Chondrocyte (in vitro differentiated cells): Measurements from ENCODE around the gene CTNND2. TPM values are rescaled to one million over a fixed set of nuclear protein-coding genes. Genes with fewer than 3 reads are reported as not detected.

ENCODE experiments used
- DNase-seq: peaks from one replicate; pipeline ENCODE4 v3.0.0; 2021; ENCODE audit warnings: mixed read lengths, low spot score
- H3K27ac Mint-ChIP-seq: one replicate; pipeline ENCODE4 v1.8.0; 2021; ENCODE audit warnings: mild to moderate bottlenecking, moderate library complexity, mixed read lengths; ENCODE audit not compliant: unreplicated experiment
- H3K27me3 Mint-ChIP-seq: 2 replicates; pipeline ENCODE4 v1.8.0; 2021; ENCODE audit warnings: low read depth, mixed read lengths
- H3K36me3 Mint-ChIP-seq: 2 replicates; pipeline ENCODE4 v1.8.0; 2021; ENCODE audit warnings: low read depth, mixed read lengths
- H3K4me1 Mint-ChIP-seq: 2 replicates; pipeline ENCODE4 v1.8.0; 2021; ENCODE audit warnings: low read depth, mild to moderate bottlenecking, mixed read lengths
- H3K4me3 Mint-ChIP-seq: one replicate; pipeline ENCODE4 v1.8.0; 2021; ENCODE audit warnings: mild to moderate bottlenecking, moderate library complexity, mixed read lengths; ENCODE audit not compliant: unreplicated experiment
- H3K9me3 Mint-ChIP-seq: 2 replicates; pipeline ENCODE4 v1.8.0; 2021; ENCODE audit warnings: low read depth, mixed read lengths
- total RNA-seq: library from RNA; stranded (reverse); gene quantifications from 3 replicates; pipeline ENCODE4 v1.2.1, GENCODE V29; 2021
- TF ChIP-seq, protein P1 (sequence below): fragments of 200-600 bp; sonication (generic); IDR thresholded peaks from 2 replicates; pipeline ENCODE4 v1.5.0; 2021; ENCODE audit warnings: antibody characterized with exemption, mild to moderate bottlenecking, moderate library complexity

Gene CTNND2
- total RNA-seq, 1 donor from 2014 or later, result 2.1 TPM

- H3K27ac Mint-ChIP-seq, result no peak overlapping the region
- H3K36me3 Mint-ChIP-seq, result peaks cover 2% of the 10 kb centered on the region
- no peaks in the 10 kb centered on the region for H3K4me1 Mint-ChIP-seq
- TF ChIP-seq, protein P1, sequence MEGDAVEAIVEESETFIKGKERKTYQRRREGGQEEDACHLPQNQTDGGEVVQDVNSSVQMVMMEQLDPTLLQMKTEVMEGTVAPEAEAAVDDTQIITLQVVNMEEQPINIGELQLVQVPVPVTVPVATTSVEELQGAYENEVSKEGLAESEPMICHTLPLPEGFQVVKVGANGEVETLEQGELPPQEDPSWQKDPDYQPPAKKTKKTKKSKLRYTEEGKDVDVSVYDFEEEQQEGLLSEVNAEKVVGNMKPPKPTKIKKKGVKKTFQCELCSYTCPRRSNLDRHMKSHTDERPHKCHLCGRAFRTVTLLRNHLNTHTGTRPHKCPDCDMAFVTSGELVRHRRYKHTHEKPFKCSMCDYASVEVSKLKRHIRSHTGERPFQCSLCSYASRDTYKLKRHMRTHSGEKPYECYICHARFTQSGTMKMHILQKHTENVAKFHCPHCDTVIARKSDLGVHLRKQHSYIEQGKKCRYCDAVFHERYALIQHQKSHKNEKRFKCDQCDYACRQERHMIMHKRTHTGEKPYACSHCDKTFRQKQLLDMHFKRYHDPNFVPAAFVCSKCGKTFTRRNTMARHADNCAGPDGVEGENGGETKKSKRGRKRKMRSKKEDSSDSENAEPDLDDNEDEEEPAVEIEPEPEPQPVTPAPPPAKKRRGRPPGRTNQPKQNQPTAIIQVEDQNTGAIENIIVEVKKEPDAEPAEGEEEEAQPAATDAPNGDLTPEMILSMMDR, result no peak
- peaks cover 13% of the 10 kb centered on the region for H3K9me3 Mint-ChIP-seq
- no peak for DNase-seq
- H3K4me3 Mint-ChIP-seq, result no peak overlapping the region
- H3K27me3 Mint-ChIP-seq, result peaks cover 13% of the 10 kb centered on the region
Measured at GRCh38 chr5:11277323-11277722, 626.9 kb downstream of the CTNND2 start.

DNA sequence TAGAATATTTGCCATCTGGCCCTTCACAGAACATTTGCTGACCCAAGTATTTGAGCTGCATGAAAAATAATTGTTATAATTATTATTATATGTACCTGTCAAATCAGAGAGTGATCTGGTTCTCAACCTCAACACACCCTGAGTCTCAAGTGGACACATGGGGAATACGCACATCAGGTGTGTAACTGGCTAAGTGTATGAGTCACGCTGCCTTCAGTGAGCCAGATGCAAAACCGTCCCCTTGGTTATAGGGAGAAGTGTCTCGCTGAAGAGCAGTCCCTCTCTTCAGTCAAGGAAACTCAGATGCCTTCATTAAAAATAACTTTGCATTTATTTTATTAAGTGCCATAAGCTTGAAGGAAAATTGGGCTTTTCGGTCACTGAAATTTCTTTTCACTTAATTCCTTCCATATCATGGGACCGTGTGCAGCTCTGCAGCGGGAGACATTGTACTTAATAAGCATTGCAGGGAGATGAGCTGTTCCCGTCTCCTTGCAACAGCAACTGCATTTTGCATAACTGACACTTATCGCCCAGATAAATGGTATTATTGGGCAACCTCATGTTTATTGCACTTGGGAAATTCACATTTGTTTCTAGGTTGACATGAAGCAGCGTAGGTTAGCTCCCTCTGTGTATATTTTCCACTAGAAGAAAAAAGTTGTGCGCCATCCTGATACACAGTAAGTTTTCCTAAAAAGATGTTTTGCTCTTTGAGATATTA is 630.9 kb downstream of the CTNND2 start:
- TF ChIP-seq, protein P1, result no peak
- Mint-ChIP-seq H3K27me3 (peaks cover 22% of the 10 kb centered on the region), H3K27ac (no peak overlapping the region), H3K4me3 (no peak overlapping the region), H3K9me3 (peaks cover 4% of the 10 kb centered on the region), H3K36me3 (no peaks in the 10 kb centered on the region), H3K4me1 (no peaks in the 10 kb centered on the region)
- DNase-seq, result no peak

- H3K4me3 Mint-ChIP-seq, result no peak overlapping the region
- H3K9me3 Mint-ChIP-seq, result no peaks in the 10 kb centered on the region
- TF ChIP-seq, protein P1, result no peak
- no peaks in the 10 kb centered on the region for H3K4me1 Mint-ChIP-seq
- DNase-seq, result no peak
- H3K27ac Mint-ChIP-seq, result no peak overlapping the region
- H3K27me3 Mint-ChIP-seq, result peaks cover 27% of the 10 kb centered on the region
- no peaks in the 10 kb centered on the region for H3K36me3 Mint-ChIP-seq
Measured at GRCh38 chr5:11269515-11269914, 634.7 kb downstream of the CTNND2 start.

DNA sequence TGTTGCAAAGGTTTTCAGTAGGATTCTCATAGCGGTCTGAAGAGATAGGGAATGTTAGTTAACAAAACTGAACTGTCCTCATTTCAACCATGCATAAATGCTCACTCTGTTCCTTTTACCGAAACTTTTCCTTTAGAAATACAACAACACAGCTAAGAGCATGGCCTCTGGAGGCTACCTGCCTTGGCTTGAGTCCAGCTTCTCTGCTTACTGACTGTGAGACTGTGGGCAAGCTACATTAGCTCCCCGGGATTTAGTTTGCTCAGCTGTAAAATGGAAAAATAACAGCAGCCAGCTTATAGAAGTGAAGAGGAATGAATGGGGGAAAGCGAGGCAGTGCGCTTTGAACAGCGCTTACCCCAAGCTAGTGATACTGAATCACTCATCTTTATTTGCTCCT is 635.4 kb downstream of the CTNND2 start:
- no peaks in the 10 kb centered on the region for H3K4me1 Mint-ChIP-seq
- no peak for DNase-seq
- H3K27ac Mint-ChIP-seq, result no peak overlapping the region
- TF ChIP-seq, protein P1, result no peak
- H3K9me3 Mint-ChIP-seq, result no peaks in the 10 kb centered on the region
- no peaks in the 10 kb centered on the region for H3K36me3 Mint-ChIP-seq
- H3K27me3 Mint-ChIP-seq, result peaks cover 25% of the 10 kb centered on the region
- H3K4me3 Mint-ChIP-seq, result no peak overlapping the region

- Mint-ChIP-seq H3K9me3 (no peaks in the 10 kb centered on the region), H3K36me3 (no peaks in the 10 kb centered on the region), H3K4me3 (no peak overlapping the region), H3K4me1 (no peaks in the 10 kb centered on the region), H3K27ac (no peak overlapping the region), H3K27me3 (peaks cover 18% of the 10 kb centered on the region)
- DNase-seq, result no peak
- TF ChIP-seq, protein P1, result no peak
Measured at GRCh38 chr5:11266331-11266730, 637.9 kb downstream of the CTNND2 start.
